HG02678 (cell line): ENCODE results near the gene TMCC2.
A peak's percentile ranks its signal among the peaks of the same experiment; 100 is the strongest.

Source experiments
- ATAC-seq: cut with Tn5 transposase; IDR thresholded peaks from one replicate; pipeline ENCODE4 v1.9.1; 2021; ENCODE audit warnings: mild to moderate bottlenecking, moderate library complexity; ENCODE audit not compliant: unreplicated experiment

The TMCC2 gene

GRCh38 chr1:205239078-205239477 lies 11.3 kb downstream of the TMCC2 start:
- no peak for ATAC-seq

GRCh38 chr1:205240118-205240517 lies 12.4 kb downstream of the TMCC2 start:
- no peak for ATAC-seq

GRCh38 chr1:205240569-205240968 lies 12.8 kb downstream of the TMCC2 start:
- no peak for ATAC-seq

- no peak for ATAC-seq
Observed at GRCh38 chr1:205241366-205242030, 13.8 kb downstream of the TMCC2 start.

- ATAC-seq: no peak
Observed at GRCh38 chr1:205243350-205244191, 15.8 kb downstream of the TMCC2 start.

GRCh38 chr1:205244384-205244783 lies 16.6 kb downstream of the TMCC2 start:
- no peak for ATAC-seq

GRCh38 chr1:205245096-205245495 lies 17.4 kb downstream of the TMCC2 start:
- no peak for ATAC-seq

- no peak for ATAC-seq
Observed at GRCh38 chr1:205246351-205247119, 18.8 kb downstream of the TMCC2 start.

- no peak for ATAC-seq
Observed at GRCh38 chr1:205247130-205247921, 19.6 kb downstream of the TMCC2 start.

- ATAC-seq: no peak
Observed at GRCh38 chr1:205248793-205249601, 21.3 kb downstream of the TMCC2 start.

- no peak for ATAC-seq
Observed at GRCh38 chr1:205249651-205250050, 21.9 kb downstream of the TMCC2 start.

- no peak for ATAC-seq
Observed at GRCh38 chr1:205250699-205251098, 23.0 kb downstream of the TMCC2 start.

GRCh38 chr1:205251576-205251975 lies 23.8 kb downstream of the TMCC2 start:
- no peak for ATAC-seq

- ATAC-seq: peak; percentile 58
Observed at GRCh38 chr1:205255941-205256780, 28.4 kb downstream of the TMCC2 start.

- ATAC-seq: no peak
Observed at GRCh38 chr1:205256951-205257625, 29.3 kb downstream of the TMCC2 start.

GRCh38 chr1:205257735-205258134 lies 30.0 kb downstream of the TMCC2 start:
- no peak for ATAC-seq

- no peak for ATAC-seq
Observed at GRCh38 chr1:205258261-205258691, 30.5 kb downstream of the TMCC2 start.

- ATAC-seq: no peak
Observed at GRCh38 chr1:205258719-205259118, 31.0 kb downstream of the TMCC2 start.
